Testis (tissue), 3 donors: ENCODE results near the gene ERG28. TPM values are rescaled to one million over a fixed set of nuclear protein-coding genes. Genes with fewer than 3 reads are reported as not detected.
"Not testable (repeated sequence)": the region's sequence is repeated elsewhere in the genome, so short reads cannot be mapped to it uniquely, and the experiment has no call there.

Experiments used
- DNase-seq: peaks from one replicate; pipeline ENCODE4 v3.0.0-alpha.2; 2019
- H3K27ac ChIP-seq, 2 donors: fragments of 200-600 bp; sonication (generic); one replicate each; pipeline ENCODE4 v1.5.1; 2019
- H3K27me3 ChIP-seq: fragments of 200-600 bp; sonication (generic); one replicate; pipeline ENCODE4 v1.5.1; 2019
- H3K36me3 ChIP-seq: fragments of 200-600 bp; sonication (generic); one replicate; pipeline ENCODE4 v1.5.1; 2017; ENCODE audit warnings: low read depth; ENCODE audit errors: missing control alignments
- H3K4me1 ChIP-seq: fragments of 200-600 bp; sonication (generic); one replicate; pipeline ENCODE4 v1.5.1; 2019
- H3K4me3 ChIP-seq, 2 donors: fragments of 200-600 bp; sonication (generic); one replicate each; pipeline ENCODE4 v1.5.1; 2017 to 2019
- H3K9me3 ChIP-seq: fragments of 200-600 bp; sonication (generic); one replicate; pipeline ENCODE4 v1.5.1; 2017
- POLR2A ChIP-seq: fragments of 450-650 bp; IDR thresholded peaks from one replicate; pipeline ENCODE4 v1.6.1; 2017; ENCODE audit warnings: antibody characterized with exemption, mild to moderate bottlenecking, moderate library complexity
- WGBS, 2 donors: methylation state at CpG; one replicate each; pipeline ENCODE4 v1.1.5; 2018; 5-methylcytosine and 5-hydroxymethylcytosine counted together
- intact Hi-C: fragments of 100-400 bp; cut with DNase I; formaldehyde crosslinking; loops from one replicate; pipeline ENCODE4 v1.15.1; 2023; ENCODE audit warnings: low total_unique reads
- polyA plus RNA-seq: library from polyadenylated mRNA; stranded (reverse); fragments of 350-450 nt; fragmentation: Illumina TruSeq; extraction: RNeasy Lipid Tissue Mini Kit (QIAGEN cat#74804); gene quantifications from one replicate; pipeline ENCODE4 v1.2.3, GENCODE V29; 2014; ENCODE audit warnings: low read depth, low replicate concordance; ENCODE audit not compliant: insufficient read depth
- total RNA-seq, 2 donors: library from RNA; depleted of rRNA; stranded (reverse); fragments of >200 nt; gene quantifications; one replicate each; pipeline ENCODE4 v1.2.3, GENCODE V29; 2016
- TF ChIP-seq, protein P1 (sequence below), 3 experiments: fragments of 450-650 bp in 2 of 3; fragments of 200-600 bp in 1 of 3; sonication (generic) in 1 of 3; IDR thresholded peaks; one replicate each; pipeline ENCODE4 v1.5.1; 2016 to 2019; ENCODE audit warnings: antibody characterized with exemption in 3 of 3, mild to moderate bottlenecking in 2 of 3, moderate library complexity in 1 of 3

ERG28 gene
- total and polyA plus RNA-seq, 3 donors from 2014 or later, result 60.0 to 103 (median 64.4) TPM

- Histone ChIP-seq H3K4me1 (peaks cover 8% of the 10 kb centered on the region), H3K36me3 (peaks cover 3% of the 10 kb centered on the region), H3K9me3 (no peaks in the 10 kb centered on the region), H3K27me3 (no peaks in the 10 kb centered on the region), H3K27ac (no peak overlapping the region), H3K4me3 (no peak overlapping the region)
- no peak for TF ChIP-seq POLR2A
- TF ChIP-seq, protein P1, sequence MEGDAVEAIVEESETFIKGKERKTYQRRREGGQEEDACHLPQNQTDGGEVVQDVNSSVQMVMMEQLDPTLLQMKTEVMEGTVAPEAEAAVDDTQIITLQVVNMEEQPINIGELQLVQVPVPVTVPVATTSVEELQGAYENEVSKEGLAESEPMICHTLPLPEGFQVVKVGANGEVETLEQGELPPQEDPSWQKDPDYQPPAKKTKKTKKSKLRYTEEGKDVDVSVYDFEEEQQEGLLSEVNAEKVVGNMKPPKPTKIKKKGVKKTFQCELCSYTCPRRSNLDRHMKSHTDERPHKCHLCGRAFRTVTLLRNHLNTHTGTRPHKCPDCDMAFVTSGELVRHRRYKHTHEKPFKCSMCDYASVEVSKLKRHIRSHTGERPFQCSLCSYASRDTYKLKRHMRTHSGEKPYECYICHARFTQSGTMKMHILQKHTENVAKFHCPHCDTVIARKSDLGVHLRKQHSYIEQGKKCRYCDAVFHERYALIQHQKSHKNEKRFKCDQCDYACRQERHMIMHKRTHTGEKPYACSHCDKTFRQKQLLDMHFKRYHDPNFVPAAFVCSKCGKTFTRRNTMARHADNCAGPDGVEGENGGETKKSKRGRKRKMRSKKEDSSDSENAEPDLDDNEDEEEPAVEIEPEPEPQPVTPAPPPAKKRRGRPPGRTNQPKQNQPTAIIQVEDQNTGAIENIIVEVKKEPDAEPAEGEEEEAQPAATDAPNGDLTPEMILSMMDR (IDR thresholded peaks at IDR 0.05), result no peak
- intact Hi-C loops, result no loop called here
- peak; percentile 33 for DNase-seq
- 65 to 87% methylated on average over 1 of the region's 1 CpG for WGBS, 2 donors
Measured at GRCh38 chr14:75697386-75697785, 36.7 kb upstream of the ERG28 start.

- H3K4me1 ChIP-seq, H3K36me3 ChIP-seq: not testable (repeated sequence)
- WGBS, 2 donors, result 83 to 99% methylated on average over 6 of the region's 6 CpGs
Measured at GRCh38 chr14:75695025-75695424, 34.3 kb upstream of the ERG28 start.

DNA sequence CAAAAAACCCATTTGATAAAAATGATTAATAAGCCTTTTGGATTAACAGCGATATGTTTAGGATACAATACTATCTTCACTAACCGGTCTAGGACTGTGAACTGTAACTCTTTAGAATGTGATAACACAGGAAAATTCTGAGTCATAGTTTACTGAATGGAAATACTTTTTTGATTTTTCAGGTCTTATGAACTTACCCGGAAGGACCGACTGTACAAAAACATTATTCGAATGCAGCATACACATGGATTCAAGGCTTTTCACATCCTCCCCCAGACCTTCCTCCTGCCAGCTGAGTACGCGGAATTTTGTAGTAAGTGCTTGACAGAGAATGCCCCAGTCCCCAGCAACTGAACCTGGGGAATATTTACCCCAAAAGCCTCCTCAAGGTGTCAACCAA, 29.3 kb upstream of the ERG28 start:
- H3K27ac ChIP-seq, result no peak overlapping the region
- H3K4me3 ChIP-seq, result no peak overlapping the region
- TF ChIP-seq, protein P1 (IDR thresholded peaks at IDR 0.05), result no peak
- no peak for TF ChIP-seq POLR2A
- no peaks in the 10 kb centered on the region for H3K36me3 ChIP-seq
- no peaks in the 10 kb centered on the region for H3K27me3 ChIP-seq
- intact Hi-C loops, result no loop called here
- no peaks in the 10 kb centered on the region for H3K4me1 ChIP-seq
- 63 to 74% methylated on average over 7 of the region's 7 CpGs for WGBS, 2 donors
- no peak for DNase-seq
- no peaks in the 10 kb centered on the region for H3K9me3 ChIP-seq

More at GRCh38 chr14:75695025-75695424, 34.3 kb upstream of the ERG28 start:
- intact Hi-C loops, DNase-seq, H3K27ac ChIP-seq, H3K27me3 ChIP-seq, H3K9me3 ChIP-seq, H3K4me3 ChIP-seq: not testable (repeated sequence)

GRCh38 chr14:75689012-75689411, 28.3 kb upstream of the ERG28 start:
- Histone ChIP-seq H3K4me1 (no peaks in the 10 kb centered on the region), H3K4me3 (no peak overlapping the region), H3K36me3 (no peaks in the 10 kb centered on the region), H3K27me3 (no peaks in the 10 kb centered on the region), H3K27ac (no peak overlapping the region), H3K9me3 (no peaks in the 10 kb centered on the region)
- 72 to 77% methylated on average over 2 of the region's 2 CpGs for WGBS, 2 donors
- TF ChIP-seq POLR2A, result no peak
- TF ChIP-seq, protein P1 (IDR thresholded peaks at IDR 0.05), result no peak
- no peak for DNase-seq
- intact Hi-C loops, result no loop called here

- Histone ChIP-seq H3K4me1 (no peaks in the 10 kb centered on the region), H3K9me3 (no peaks in the 10 kb centered on the region), H3K4me3 (no peak overlapping the region), H3K27me3 (no peaks in the 10 kb centered on the region), H3K36me3 (no peaks in the 10 kb centered on the region), H3K27ac (no peak overlapping the region)
- no peak for DNase-seq
- WGBS, 2 donors, result 95 to 96% methylated on average over 2 of the region's 2 CpGs
- TF ChIP-seq, protein P1 (IDR thresholded peaks at IDR 0.05), result no peak
- no peak for TF ChIP-seq POLR2A
- intact Hi-C loops, result no loop called here
Measured at GRCh38 chr14:75685910-75686309, 25.2 kb upstream of the ERG28 start.
